Measurements from ENCODE around the gene C11orf98. TPM values are rescaled to one million over a fixed set of nuclear protein-coding genes. Genes with fewer than 3 reads are reported as not detected.

The C11orf98 gene
- total and polyA plus RNA-seq, 2 of the 13 experiments (the other 11 are each of a cell fraction or from before 2014, with no cell fraction given), result 30.4 to 91.8 TPM

- TF ChIP-seq DRAP1 (CRISPR knock-in tag; IDR thresholded peaks at IDR 0.05), result peak; percentile 90
- TF ChIP-seq NFYB (CRISPR knock-in tag; IDR thresholded peaks at IDR 0.05), result peak; percentile 85
- TF ChIP-seq DR1 (CRISPR knock-in tag; IDR thresholded peaks at IDR 0.05), result peak; percentile 64; the same call in 1 of the 2 replicates
- TF ChIP-seq ZSCAN29 (CRISPR knock-in tag; conservative IDR thresholded peaks at IDR 0.05), result no peak
- TF ChIP-seq HIVEP1 (CRISPR knock-in tag; IDR thresholded peaks at IDR 0.05), result no peak
- TF ChIP-seq ZNF34 (CRISPR knock-in tag; IDR thresholded peaks at IDR 0.05; ENCODE audit: borderline replicate concordance), result no peak
- TF ChIP-seq ERF (CRISPR knock-in tag; IDR thresholded peaks at IDR 0.05), result peak; percentile 80
- TF ChIP-seq PATZ1 (CRISPR knock-in tag; IDR thresholded peaks at IDR 0.05), result no peak; the same call in 1 of the 2 replicates
- TF ChIP-seq YEATS4 (CRISPR knock-in tag; IDR thresholded peaks at IDR 0.05; ENCODE audit: borderline replicate concordance), result peak; percentile 43; the same call in 1 of the 2 replicates
- TF ChIP-seq KDM2A (CRISPR knock-in tag; IDR thresholded peaks at IDR 0.05; ENCODE audit: borderline replicate concordance, low read depth), result peak; percentile 98
- peak; percentile 16; the same call in 1 of the 2 replicates for TF ChIP-seq ZNF691 (CRISPR knock-in tag; IDR thresholded peaks at IDR 0.05; ENCODE audit: borderline replicate concordance, low read depth)
- no peak for TF ChIP-seq ZNF546 (CRISPR knock-in tag; conservative IDR thresholded peaks at IDR 0.05)
- TF ChIP-seq PHF5A (CRISPR knock-in tag; IDR thresholded peaks at IDR 0.05; ENCODE audit: low read depth, unreplicated experiment), result no peak
- no peak for TF ChIP-seq CBX2 (IDR thresholded peaks at IDR 0.05; ENCODE audit: low read depth, low read length)
- TF ChIP-seq CBX2 (CRISPR knock-in tag; IDR thresholded peaks at IDR 0.05; ENCODE audit: low read depth), result no peak
- peak; percentile 83 for TF ChIP-seq NFYC (CRISPR knock-in tag; IDR thresholded peaks at IDR 0.05)
- peak; percentile 55; the same call in 1 of the 2 replicates for TF ChIP-seq CBX5 (CRISPR knock-in tag; IDR thresholded peaks at IDR 0.05; ENCODE audit: borderline replicate concordance)
- peak; percentile 97 for TF ChIP-seq AGO2 (optimal IDR thresholded peaks at IDR 0.05; ENCODE audit: low read depth, low read length)
- peak; percentile 57; the same call in 1 of the 2 replicates for TF ChIP-seq MYPOP (CRISPR knock-in tag; IDR thresholded peaks at IDR 0.05)
- TF ChIP-seq HINFP (CRISPR knock-in tag; IDR thresholded peaks at IDR 0.05; ENCODE audit: low read depth), result 0 out of 2 replicates have a peak, but pooled peaks have one; percentile 22
- no peak for TF ChIP-seq ARNT2 (CRISPR knock-in tag; IDR thresholded peaks at IDR 0.05; ENCODE audit: low read depth)
- peak; percentile 66; the same call in 1 of the 2 replicates for TF ChIP-seq KMT2B (CRISPR knock-in tag; IDR thresholded peaks at IDR 0.05)
- TF ChIP-seq RXRB (CRISPR knock-in tag; IDR thresholded peaks at IDR 0.05; ENCODE audit: borderline replicate concordance), result peak; percentile 17
- TF ChIP-seq NRL (CRISPR knock-in tag; IDR thresholded peaks at IDR 0.05; ENCODE audit: borderline replicate concordance), result no peak
Observed at GRCh38 chr11:62645946-62646824, 18.8 kb downstream of the C11orf98 start, which contains the start of gene GANAB (continued).

All from HepG2 (cell line).